ENCODE results near the gene OSER1. TPM values are rescaled to one million over a fixed set of nuclear protein-coding genes. Genes with fewer than 3 reads are reported as not detected.

OSER1 gene
- total and polyA plus RNA-seq, 5 donors = 22.6 to 44.5 (median 35.0) TPM

DNA sequence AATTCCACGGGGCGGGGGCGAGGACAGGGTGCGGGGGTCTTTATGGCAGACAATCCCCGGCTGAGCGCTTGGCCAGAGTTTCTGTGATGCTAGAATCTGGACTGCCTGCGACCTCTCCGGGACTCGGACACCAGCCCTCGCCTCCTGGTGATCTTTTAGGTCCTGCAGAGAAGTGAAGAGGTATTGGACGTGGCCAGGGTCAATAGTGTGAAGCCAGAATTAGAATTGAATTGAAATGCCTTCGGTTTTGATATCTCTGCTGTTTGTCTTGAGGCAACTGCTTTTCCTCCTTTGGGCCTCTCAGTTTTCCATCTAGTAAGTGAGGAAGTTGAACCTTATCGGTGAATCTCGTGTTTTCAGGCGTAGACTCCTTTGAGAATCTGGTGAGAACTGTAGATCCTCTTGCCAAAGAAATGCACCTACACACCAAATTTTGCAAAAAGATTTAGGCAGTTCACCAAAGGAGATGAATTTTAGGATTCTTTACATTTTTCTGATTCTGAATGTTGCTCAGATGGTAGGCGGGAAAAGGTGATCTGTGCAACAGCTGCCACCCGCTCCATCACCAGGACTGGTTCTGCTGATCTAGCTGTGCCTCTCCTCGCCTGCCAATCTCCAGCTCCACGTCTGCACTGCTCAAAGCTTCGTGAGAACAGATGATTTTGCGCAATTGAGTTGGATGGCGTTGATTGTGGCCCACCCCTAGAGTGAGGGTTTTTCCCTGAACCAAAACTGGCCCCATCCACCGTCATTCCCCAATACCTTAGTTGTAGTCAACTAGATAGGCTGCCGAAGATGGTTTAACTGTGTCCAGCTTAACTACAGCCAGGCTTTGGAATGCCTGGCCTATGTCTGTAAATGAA lies 837 bp upstream of the OSER1 start:
- peaks cover 2% of the 10 kb centered on the region for H3K4me1 ChIP-seq (ENCODE audit: control insufficient read depth, insufficient read depth, low read length)
- WGBS = 8% methylated on average over 24 of the region's 24 CpGs
- DNase-seq = peak in 2 of 3 donors; percentile 35 to 58

DNA sequence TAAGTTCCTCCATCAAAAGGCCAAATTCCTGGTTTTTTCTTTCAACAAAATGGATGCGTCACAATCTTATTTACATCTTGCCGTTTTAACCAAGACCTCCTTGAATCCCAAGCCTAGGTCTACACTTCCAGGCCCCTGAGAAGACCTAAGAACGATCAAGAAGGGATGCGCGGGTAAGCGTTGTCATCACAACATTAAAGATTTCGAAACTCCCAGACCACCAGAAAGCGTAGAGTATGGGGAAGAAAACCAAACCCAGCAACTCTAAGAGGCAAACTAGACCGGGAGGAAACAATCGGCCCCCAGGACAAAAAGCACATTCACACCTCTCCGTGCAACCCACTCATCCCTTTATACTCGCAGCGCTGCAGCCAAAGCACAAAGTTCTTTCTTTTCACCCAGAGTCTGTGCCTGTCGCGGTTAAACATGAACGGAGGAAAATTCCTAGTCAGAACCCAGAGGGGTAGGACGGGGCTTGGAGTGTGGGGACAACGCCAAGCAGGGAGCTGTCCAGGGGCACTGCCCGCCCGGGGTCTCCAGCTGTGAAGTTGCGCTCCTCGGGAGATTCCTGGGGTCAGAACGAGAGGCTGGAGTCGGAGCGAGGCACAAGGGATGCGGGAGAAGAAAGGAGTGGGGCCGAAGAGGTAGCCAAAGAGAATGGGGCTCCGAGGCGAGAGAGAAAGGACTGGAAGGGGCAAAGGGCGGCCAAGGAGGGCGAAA lies 725 bp downstream of the OSER1 start:
- peaks cover 2% of the 10 kb centered on the region for H3K4me1 ChIP-seq (ENCODE audit: control insufficient read depth, insufficient read depth, low read length)
- no peak for DNase-seq
- intact Hi-C loops (cut with DNase I) = loop anchor here (10.0 kb wide), 4 partner anchors 175 to 525 kb away; no protein-coding TSS in a partner anchor
- WGBS = 1% methylated on average over 31 of the region's 31 CpGs
- H3K27me3 ChIP-seq (ENCODE audit: control insufficient read depth, insufficient read depth) = no peaks in the 10 kb centered on the region
- H3K9me3 ChIP-seq (ENCODE audit: control insufficient read depth, low read length) = no peaks in the 10 kb centered on the region
- peak overlapping the region; percentile 94 for H3K27ac ChIP-seq (ENCODE audit: low read length)
- peak overlapping the region; percentile 94 for H3K4me3 ChIP-seq (ENCODE audit: low read length)
- ATAC-seq = peak; percentile 8 to 10

More for the DNA sequence above, 837 bp upstream of the OSER1 start:
- H3K9me3 ChIP-seq (ENCODE audit: control insufficient read depth, low read length) = no peaks in the 10 kb centered on the region
- H3K27me3 ChIP-seq (ENCODE audit: control insufficient read depth, insufficient read depth) = no peaks in the 10 kb centered on the region
- peak overlapping the region; percentile 87 for H3K27ac ChIP-seq (ENCODE audit: low read length)
- intact Hi-C loops (cut with DNase I) = loop anchor here (10.0 kb wide), 4 partner anchors 173 to 523 kb away; no protein-coding TSS in a partner anchor
- no peak for ATAC-seq
- peak overlapping the region; percentile 74 for H3K4me3 ChIP-seq (ENCODE audit: low read length)

DNA sequence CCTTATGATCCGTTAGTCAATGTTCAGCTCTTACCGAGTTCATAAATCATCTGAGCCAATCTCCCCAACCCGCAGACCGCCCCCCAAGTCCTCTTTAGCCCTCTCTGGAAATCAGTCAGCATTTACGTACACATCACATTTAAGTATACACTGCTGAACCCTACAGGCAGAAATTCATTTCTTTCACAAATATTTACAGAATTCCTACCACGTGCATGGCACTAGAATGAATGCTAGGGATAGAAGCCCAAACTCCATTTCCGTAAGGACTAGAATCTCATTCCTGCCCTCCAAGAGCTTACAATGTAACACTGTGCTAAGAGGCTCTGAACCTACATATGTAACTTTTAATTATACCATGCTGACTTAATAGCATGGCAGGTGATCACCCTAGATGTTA lies 1.8 kb downstream of the OSER1 start:
- H3K27ac ChIP-seq (ENCODE audit: low read length) = no peak overlapping the region
- intact Hi-C loops (cut with DNase I) = no loop called here
- DNase-seq (no peak), ATAC-seq (no peak)
- H3K4me1 ChIP-seq (ENCODE audit: control insufficient read depth, insufficient read depth, low read length) = peaks cover 2% of the 10 kb centered on the region
- peak overlapping the region; percentile 94 for H3K4me3 ChIP-seq (ENCODE audit: low read length)
- H3K9me3 ChIP-seq (ENCODE audit: control insufficient read depth, low read length) = no peaks in the 10 kb centered on the region
- no peaks in the 10 kb centered on the region for H3K27me3 ChIP-seq (ENCODE audit: control insufficient read depth, insufficient read depth)
- WGBS = 33% methylated on average over 7 of the region's 7 CpGs

DNA sequence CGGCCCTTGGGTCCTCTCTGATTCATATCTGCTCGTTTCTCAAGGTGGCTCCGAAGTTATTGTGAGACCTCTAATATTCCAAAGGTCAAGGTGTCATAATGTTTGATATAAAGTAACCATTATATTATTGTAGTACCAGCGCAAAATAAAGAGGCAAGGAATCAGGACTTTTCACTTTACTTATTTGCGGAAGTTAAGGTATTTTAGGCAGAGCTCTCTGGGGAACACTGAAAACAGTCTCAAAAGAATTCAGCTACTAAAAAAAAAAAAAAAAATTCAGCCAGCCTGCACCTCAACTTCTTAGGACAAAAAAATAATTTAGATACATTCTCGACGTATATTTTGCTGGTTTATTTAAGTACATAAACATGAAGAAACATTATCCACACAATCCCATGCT lies 2.4 kb downstream of the OSER1 start:
- WGBS = 41% methylated on average over 7 of the region's 7 CpGs
- no peak for DNase-seq
- Histone ChIP-seq H3K27ac (ENCODE audit: low read length) (no peak overlapping the region), H3K4me3 (ENCODE audit: low read length) (peak overlapping the region; percentile 94), H3K27me3 (ENCODE audit: control insufficient read depth, insufficient read depth) (no peaks in the 10 kb centered on the region), H3K4me1 (ENCODE audit: control insufficient read depth, insufficient read depth, low read length) (peaks cover 4% of the 10 kb centered on the region), H3K9me3 (ENCODE audit: control insufficient read depth, low read length) (no peaks in the 10 kb centered on the region)
- intact Hi-C loops (cut with DNase I) = no loop called here
- ATAC-seq = no peak

DNA sequence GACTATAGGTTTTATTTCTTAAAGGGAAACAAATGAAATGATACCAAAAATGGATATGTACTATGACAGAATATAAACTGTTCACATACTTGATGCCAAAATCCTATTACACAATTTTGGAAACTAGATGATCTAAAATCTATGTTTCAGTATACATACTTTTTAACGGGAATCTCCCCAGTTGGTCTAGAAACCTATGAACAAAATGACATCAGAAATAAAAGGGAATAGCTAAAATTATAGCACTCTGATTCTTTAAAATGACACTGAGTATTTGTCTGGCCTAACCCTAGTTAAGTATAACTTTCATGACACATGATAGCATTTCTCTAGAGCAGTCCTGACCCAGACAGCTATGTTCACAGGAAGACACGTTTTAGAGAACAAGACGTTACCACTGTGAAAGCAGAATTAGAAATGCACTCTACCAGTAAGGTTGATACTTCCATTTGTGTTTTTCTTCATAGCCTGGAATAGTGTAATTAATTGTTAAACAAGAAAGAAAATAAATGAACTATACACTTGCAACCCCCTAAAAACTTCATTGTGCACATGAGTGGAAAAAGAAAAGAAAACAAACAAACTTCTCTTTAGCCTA lies 3.3 kb downstream of the OSER1 start:
- intact Hi-C loops (cut with DNase I) = no loop called here
- Histone ChIP-seq H3K27ac (ENCODE audit: low read length) (no peak overlapping the region), H3K9me3 (ENCODE audit: control insufficient read depth, low read length) (no peaks in the 10 kb centered on the region), H3K4me1 (ENCODE audit: control insufficient read depth, insufficient read depth, low read length) (peaks cover 4% of the 10 kb centered on the region), H3K4me3 (ENCODE audit: low read length) (no peak overlapping the region), H3K27me3 (ENCODE audit: control insufficient read depth, insufficient read depth) (no peaks in the 10 kb centered on the region)
- DNase-seq (no peak), ATAC-seq (no peak)
- WGBS = 30% methylated on average over 3 of the region's 3 CpGs

DNA sequence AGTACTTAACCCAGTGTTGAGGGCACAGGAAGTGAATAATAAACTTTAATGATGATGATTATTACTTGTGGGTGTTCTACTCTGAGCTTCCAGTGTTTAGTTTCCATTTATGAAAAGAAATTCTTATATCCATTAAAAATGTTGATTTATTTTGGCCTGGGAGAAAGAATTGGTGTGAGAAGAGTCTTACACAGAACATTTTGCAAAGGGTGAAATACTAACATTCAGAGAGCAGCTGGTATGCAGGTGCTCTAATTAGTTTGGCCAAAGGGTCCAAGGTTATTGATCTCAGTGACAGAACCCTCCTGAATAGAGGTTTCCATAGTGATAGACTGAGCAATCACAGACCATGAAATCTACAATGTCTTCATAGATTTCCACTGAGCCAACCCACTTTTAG lies 4.4 kb downstream of the OSER1 start:
- DNase-seq (no peak), ATAC-seq (no peak)
- Histone ChIP-seq H3K4me3 (ENCODE audit: low read length) (no peak overlapping the region), H3K4me1 (ENCODE audit: control insufficient read depth, insufficient read depth, low read length) (peaks cover 1% of the 10 kb centered on the region), H3K27me3 (ENCODE audit: control insufficient read depth, insufficient read depth) (no peaks in the 10 kb centered on the region), H3K9me3 (ENCODE audit: control insufficient read depth, low read length) (no peaks in the 10 kb centered on the region), H3K27ac (ENCODE audit: low read length) (no peak overlapping the region)
- intact Hi-C loops (cut with DNase I) = no loop called here

DNA sequence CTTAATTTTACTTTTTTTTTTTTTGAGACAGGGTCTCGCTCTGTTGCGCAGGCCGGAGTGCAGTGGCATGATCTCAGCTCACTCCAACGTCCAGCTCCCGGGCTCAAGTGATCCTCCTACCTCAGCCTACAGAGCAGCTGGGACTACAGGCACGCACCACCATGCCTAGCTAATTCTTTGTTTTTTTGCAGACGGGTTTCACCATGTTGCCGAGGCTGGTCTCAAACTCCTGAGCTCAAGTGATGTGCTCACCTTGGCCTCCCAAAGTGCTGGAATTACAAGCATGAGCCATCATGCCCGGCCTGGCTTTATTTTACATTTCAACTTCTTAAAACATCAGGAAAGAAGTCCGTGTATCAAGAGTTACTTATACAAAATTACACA lies 5.7 kb downstream of the OSER1 start:
- Histone ChIP-seq H3K4me3 (ENCODE audit: low read length) (no peak overlapping the region), H3K4me1 (ENCODE audit: control insufficient read depth, insufficient read depth, low read length) (peaks cover 6% of the 10 kb centered on the region), H3K9me3 (ENCODE audit: control insufficient read depth, low read length) (no peaks in the 10 kb centered on the region), H3K27ac (ENCODE audit: low read length) (no peak overlapping the region), H3K27me3 (ENCODE audit: control insufficient read depth, insufficient read depth) (no peaks in the 10 kb centered on the region)
- DNase-seq = no peak
- 88% methylated on average over 10 of the region's 10 CpGs for WGBS
- intact Hi-C loops (cut with DNase I) = no loop called here
- ATAC-seq = no peak

DNA sequence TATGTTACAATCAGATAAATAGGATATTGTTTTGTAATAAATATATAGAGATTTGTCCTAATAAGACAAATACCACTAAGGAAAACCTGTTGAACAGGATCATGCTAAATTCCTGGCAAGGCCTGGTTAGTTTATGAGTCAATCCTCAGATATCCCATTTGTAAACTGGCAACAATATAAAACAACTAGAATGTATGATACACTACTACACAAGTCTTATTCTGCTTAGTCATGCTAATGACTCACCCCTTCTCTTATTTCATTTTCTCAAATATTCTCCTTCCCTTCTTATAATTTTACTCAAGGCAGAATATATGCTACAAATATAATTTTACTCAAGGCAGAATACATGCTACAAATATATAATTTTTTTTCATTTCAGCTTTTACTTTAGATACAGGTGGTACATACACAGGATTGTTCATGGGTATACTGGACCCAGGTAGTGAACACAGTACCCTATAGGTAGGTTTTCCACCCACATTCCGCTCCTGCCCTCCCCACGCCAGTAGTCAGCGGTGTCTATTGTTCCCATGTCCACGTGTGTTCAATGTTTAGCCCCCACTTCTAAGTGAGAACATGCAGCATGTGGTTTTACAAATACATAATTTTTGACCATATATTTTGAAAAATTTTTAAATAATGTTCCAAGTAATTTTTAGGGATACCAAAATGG lies 6.3 kb downstream of the OSER1 start:
- intact Hi-C loops (cut with DNase I) = no loop called here
- WGBS = 92% methylated on average over 4 of the region's 4 CpGs
- Histone ChIP-seq H3K4me3 (ENCODE audit: low read length) (no peak overlapping the region), H3K27ac (ENCODE audit: low read length) (peak overlapping the region; percentile 83), H3K9me3 (ENCODE audit: control insufficient read depth, low read length) (no peaks in the 10 kb centered on the region), H3K27me3 (ENCODE audit: control insufficient read depth, insufficient read depth) (no peaks in the 10 kb centered on the region), H3K4me1 (ENCODE audit: control insufficient read depth, insufficient read depth, low read length) (peaks cover 7% of the 10 kb centered on the region)
- no peak for DNase-seq
- ATAC-seq = peak; percentile 70 to 84

DNA sequence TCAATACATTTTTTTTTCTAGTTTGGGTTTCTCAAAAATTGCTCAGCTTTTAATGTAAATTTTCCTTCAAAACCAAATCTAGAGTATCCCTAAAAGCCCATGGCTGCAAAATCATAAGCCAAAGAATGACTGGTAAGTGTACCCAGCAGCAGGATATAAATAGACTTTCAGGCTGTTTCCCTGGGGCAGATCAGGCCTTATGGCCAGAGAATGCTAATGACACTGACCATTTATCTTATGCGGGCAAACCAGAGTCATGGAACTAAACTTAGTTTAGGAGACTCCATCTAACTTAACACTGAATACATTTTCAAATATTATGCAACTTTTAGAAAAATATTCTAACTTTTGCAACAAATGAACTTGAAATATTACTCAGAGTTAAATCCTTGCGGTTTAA lies 7.4 kb downstream of the OSER1 start:
- H3K4me1 ChIP-seq (ENCODE audit: control insufficient read depth, insufficient read depth, low read length) = peaks cover 7% of the 10 kb centered on the region
- ATAC-seq = peak; percentile 61 to 72
- no peaks in the 10 kb centered on the region for H3K27me3 ChIP-seq (ENCODE audit: control insufficient read depth, insufficient read depth)
- 75% methylated on average over 2 of the region's 2 CpGs for WGBS
- no peak overlapping the region for H3K27ac ChIP-seq (ENCODE audit: low read length)
- intact Hi-C loops (cut with DNase I) = no loop called here
- no peak overlapping the region for H3K4me3 ChIP-seq (ENCODE audit: low read length)
- H3K9me3 ChIP-seq (ENCODE audit: control insufficient read depth, low read length) = no peaks in the 10 kb centered on the region
- no peak for DNase-seq

DNA sequence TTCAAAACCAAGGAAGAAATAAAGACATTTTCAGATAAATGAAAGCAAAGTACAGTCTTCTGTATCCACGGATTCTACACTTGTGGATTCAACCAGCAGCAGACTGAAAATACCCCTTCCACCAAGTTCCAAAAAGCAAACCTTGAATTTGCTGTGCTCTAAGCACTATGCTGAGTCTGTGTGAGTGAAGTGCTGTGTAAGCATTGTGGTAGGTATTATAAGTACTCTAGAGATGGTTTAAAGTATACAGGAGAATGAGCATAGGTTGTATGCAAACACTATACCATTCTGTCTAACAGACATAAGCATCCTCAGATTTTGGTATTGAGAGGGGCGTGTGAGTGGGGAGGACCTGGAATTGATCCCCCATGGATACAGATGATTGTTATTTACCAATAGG lies 9.6 kb downstream of the OSER1 start:
- Histone ChIP-seq H3K27ac (ENCODE audit: low read length) (no peak overlapping the region), H3K27me3 (ENCODE audit: control insufficient read depth, insufficient read depth) (no peaks in the 10 kb centered on the region), H3K4me1 (ENCODE audit: control insufficient read depth, insufficient read depth, low read length) (peaks cover 7% of the 10 kb centered on the region), H3K9me3 (ENCODE audit: control insufficient read depth, low read length) (no peaks in the 10 kb centered on the region), H3K4me3 (ENCODE audit: low read length) (no peak overlapping the region)
- intact Hi-C loops (cut with DNase I) = no loop called here
- 88% methylated on average over 2 of the region's 2 CpGs for WGBS
- DNase-seq = no peak
- no peak for ATAC-seq

All from right cardiac atrium (tissue), 5 donors.